GM10266 (cell line): ENCODE data around the gene PCSK2.

Experiments used
- DNase-seq: peaks from one replicate; pipeline ENCODE4 v3.0.0; 2012; ENCODE audit errors: extremely low spot score
- CTCF ChIP-seq: IDR thresholded peaks from 2 replicates; pipeline ENCODE4 v1.5.1; 2012; ENCODE audit warnings: mild to moderate bottlenecking, low read depth; ENCODE audit not compliant: control insufficient read depth, insufficient read depth; ENCODE audit errors: missing control alignments

Gene PCSK2

GRCh38 chr20:17493173-17493572 is 266.3 kb downstream of the PCSK2 start:
- TF ChIP-seq CTCF, result no peak
- no peak for DNase-seq

GRCh38 chr20:17494201-17494600 is 267.4 kb downstream of the PCSK2 start:
- no peak for DNase-seq
- no peak for TF ChIP-seq CTCF

- TF ChIP-seq CTCF, result no peak
- DNase-seq, result no peak
These were observed 269.0 kb downstream of the PCSK2 start for GRCh38 chr20:17495826-17496225.

- no peak for DNase-seq
- TF ChIP-seq CTCF, result no peak
These were observed 271.2 kb downstream of the PCSK2 start for GRCh38 chr20:17497821-17498580.

- no peak for DNase-seq
- TF ChIP-seq CTCF, result no peak
These were observed 271.8 kb downstream of the PCSK2 start for GRCh38 chr20:17498641-17499040.

GRCh38 chr20:17499041-17499440 is 272.2 kb downstream of the PCSK2 start:
- DNase-seq, result no peak
- no peak for TF ChIP-seq CTCF

GRCh38 chr20:17500271-17500670 is 273.4 kb downstream of the PCSK2 start:
- no peak for TF ChIP-seq CTCF

More at GRCh38 chr20:17500271-17500670, 273.4 kb downstream of the PCSK2 start:
- no peak for DNase-seq
